ENCODE results near the gene PNCK. TPM values are rescaled to one million over a fixed set of nuclear protein-coding genes. Genes with fewer than 3 reads are reported as not detected.
A peak's percentile ranks its signal among the peaks of the same experiment; 100 is the strongest.

PNCK gene
- total RNA-seq, 1 donor from 2014 or later: 1.00 TPM

- ATAC-seq: no peak
These were observed 16.5 kb downstream of the PNCK start for GRCh38 chrX:153657161-153657560.

- no peak for ATAC-seq
These were observed 20.1 kb downstream of the PNCK start for GRCh38 chrX:153653556-153653955.

GRCh38 chrX:153651540-153652079, 22.0 kb downstream of the PNCK start:
- peak; percentile 40 for ATAC-seq

DNA sequence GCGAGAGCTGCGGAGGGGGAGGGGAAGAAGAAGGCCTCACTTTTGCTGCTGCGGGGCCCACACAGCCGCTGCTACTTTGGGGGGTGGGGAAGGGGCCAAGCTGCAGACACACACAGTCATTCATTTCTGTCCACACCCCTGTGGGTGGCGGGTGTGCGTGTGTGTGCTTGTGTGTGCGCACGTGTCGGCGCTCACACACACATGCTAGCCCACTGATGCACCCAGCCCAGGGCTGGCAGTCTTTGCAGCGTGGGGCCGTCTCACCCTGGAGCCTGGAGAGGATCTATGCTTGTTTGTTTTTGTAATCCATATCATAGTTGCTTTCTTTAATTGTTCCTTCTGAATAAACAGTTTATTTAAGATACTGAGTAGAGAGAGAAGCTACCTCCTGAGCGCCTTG, 22.7 kb downstream of the PNCK start:
- ATAC-seq: no peak

- ATAC-seq: no peak
These were observed 23.5 kb downstream of the PNCK start for GRCh38 chrX:153649915-153650782.

DNA sequence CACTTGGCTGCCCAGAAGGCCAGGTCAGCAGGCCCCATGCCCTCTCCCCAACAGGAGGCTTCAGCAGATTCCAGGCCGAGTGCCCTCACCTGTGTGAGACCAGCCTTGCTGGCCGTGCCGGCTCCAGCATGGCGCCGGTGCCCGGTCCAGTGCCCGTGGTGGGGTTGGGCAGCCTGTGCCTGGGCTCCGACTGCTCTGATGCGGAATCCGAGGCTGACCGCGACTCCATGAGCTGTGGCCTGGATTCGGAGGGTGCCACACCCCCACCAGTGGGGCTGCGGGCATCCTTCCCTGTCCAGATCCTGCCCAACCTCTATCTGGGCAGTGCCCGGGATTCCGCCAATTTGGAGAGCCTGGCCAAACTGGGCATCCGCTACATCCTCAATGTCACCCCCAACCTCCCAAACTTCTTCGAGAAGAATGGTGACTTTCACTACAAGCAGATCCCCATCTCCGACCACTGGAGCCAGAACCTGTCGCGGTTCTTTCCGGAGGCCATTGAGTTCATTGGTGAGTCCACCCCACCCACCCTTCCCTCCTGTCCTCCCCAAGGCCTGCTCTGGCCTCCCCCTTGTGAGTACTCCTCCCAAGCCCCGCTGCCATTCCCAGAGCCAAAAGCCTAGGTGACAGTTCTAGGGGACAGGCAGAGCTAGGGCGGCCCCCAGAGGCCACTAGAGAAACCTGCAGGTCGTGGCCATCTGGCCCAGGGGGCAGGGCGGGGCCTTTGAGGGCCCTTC, 24.3 kb downstream of the PNCK start:
- ATAC-seq: no peak

DNA sequence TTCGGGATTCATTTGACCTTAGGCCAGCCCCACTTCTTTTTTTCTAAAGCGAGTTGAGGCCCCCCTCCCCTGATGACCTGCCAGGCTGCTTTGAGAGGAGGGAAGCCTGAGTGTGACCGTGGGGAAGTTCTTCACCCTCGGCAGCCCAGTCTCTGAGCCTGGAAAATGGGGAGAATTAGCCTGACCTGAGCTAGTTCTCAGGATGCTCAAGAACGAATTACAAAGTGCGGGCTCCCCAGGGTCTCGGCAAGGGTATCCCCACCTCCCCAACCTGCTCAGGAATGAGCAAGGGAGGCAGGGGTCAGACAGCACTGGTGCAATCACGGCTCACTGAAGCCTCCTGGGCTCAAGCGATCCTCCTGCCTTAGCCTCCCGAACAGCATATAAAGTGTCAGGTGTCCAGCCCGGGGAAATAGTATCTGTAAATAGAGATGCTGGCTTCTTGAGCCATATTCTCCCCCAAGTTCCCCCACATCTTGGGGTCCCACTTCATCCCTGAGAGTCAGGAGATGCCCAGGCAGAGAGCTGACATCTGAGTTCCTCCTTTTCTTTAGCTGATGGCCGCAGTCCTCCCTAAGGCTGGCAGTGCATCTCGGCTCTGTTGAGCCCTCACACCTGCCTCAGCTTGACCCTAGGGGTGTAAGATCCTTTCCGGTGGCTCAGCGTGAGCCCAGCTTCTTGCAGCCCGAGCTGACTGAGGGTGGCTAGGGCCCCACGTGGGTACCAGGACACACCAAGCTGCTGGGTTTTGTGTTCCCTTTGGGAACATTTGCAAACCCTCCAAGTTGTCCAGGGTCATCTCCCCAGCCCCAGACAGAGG, 25.0 kb downstream of the PNCK start:
- no peak for ATAC-seq

DNA sequence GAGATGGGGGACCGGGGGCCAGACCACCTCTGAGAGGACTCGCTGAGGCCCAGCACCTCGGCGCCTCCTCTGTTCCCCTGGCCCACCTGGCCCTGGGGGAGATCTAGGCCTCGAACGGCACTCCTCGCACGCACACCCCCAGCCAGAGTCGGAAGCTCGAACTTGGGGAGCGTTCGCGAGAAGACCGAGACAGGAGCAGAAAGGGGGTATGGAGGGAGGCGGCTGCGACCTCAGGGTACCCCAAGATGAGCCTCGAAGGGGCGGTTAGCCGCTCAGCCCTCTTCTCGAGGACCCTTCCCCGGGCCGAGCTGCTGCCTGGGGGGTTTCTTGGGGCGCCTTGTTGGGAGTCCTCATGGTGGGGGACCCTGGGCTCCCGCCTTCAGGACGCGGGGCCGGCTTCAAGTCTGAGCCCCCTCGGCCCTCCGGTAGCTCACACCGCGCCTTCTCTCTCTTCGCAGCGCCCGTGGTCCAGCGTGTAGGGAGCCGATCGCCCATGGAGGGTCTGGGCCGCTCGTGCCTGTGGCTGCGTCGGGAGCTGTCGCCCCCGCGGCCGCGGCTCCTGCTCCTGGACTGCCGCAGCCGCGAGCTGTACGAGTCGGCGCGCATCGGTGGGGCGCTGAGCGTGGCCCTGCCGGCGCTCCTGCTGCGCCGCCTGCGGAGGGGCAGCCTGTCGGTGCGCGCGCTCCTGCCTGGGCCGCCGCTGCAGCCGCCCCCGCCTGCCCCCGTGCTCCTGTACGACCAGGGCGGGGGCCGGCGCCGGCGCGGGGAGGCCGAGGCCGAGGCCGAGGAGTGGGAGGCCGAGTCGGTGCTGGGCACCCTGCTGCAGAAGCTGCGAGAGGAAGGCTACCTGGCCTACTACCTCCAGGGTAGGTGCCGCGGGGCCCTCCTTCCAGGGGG, 25.9 kb downstream of the PNCK start:
- no peak for ATAC-seq

DNA sequence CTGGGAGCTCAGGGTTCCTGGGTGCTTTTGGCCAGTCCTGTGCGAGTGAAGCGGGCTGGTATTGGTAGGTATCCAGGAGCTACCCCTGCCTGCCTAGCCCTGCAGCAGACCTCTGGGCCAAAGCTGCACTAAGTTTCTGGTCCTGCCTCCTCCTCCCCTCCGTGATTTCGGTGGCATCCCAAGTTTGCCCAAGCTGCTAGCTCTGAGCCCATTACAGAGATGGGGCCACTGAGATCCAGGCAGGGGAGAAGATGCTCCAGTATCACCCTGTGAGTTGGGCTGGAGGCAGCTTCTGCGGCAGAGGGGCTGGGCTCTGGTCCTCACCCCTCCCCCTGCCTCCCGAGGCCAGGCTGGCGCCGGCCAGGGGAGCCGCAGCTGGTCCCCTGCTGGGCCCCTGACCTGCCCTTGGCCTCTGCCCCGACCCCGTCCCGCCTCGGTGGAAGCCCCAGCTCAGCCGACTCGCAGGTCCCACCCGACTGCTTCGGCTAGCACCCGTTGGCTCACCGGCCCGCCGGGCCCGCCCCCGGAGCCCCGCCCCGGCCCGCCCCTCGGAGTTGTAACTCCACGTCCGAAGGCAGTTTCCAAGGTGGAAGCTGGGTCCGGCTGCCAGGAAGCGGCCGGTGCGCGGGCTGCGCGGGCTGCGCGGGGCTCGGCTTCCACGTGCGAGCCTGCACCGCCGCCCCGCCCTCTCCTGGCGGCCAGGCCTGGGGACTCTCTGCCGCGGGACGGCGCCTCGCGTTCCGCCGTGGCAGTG, 26.8 kb downstream of the PNCK start, which contains the start of gene DUSP9:
TSS of gene DUSP9 (plus strand) at position 584 of the 754 bp plus-strand sequence. CDS start 751 bp downstream, outside the sequence.
- ATAC-seq: peak; percentile 19

DNA sequence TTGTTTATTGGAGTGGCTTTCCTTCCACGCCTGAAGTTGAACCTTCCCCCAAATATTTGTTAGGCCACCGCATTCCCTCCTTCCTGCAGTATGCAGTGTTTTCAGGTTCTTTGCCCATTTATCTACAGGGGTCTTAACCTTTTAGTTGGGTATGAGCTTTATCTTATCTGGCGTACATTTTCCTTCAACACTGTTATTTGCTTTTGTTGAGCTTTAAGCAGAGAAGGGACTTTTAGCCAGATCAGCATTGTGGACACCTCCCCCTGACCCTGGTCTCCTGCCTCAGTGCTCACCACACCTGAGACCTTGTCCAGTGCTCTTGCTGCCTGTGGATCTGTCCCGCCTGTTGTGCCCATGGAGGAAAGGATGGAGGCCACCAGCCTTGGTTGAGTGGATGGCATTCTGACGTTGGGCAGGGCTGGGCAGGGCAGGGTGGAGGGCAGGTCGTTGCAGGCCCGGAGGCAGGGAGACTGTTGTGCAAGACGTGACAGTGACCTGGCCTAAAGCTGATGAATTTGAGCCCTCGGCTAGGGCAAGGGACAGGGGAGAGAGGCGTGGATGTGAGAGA, 27.6 kb downstream of the PNCK start:
- peak; percentile 68 for ATAC-seq

DNA sequence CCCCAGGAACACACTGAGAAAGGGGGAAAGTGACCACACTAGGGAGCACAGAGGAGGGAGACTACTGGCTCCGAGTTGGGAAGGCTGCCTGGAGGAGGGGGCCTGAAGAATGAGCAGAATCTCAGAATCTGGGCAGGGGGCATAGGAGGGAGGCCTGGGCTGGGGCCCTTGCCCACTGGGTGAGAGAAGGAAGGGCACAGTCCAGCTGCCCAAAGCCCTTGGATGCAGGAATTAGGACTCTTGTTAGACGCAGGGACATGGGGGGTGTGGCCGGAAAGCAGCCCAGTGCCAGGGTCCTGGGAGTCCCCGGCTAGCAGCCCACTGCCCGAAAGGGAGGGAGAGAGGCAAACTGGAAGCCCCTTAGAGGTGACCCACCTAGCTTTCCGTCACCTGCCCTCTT, 28.5 kb downstream of the PNCK start:
- ATAC-seq: no peak

- ATAC-seq: no peak
These were observed 29.1 kb downstream of the PNCK start for GRCh38 chrX:153644356-153645125.

- ATAC-seq: no peak
These were observed 29.9 kb downstream of the PNCK start for GRCh38 chrX:153643431-153644351.

DNA sequence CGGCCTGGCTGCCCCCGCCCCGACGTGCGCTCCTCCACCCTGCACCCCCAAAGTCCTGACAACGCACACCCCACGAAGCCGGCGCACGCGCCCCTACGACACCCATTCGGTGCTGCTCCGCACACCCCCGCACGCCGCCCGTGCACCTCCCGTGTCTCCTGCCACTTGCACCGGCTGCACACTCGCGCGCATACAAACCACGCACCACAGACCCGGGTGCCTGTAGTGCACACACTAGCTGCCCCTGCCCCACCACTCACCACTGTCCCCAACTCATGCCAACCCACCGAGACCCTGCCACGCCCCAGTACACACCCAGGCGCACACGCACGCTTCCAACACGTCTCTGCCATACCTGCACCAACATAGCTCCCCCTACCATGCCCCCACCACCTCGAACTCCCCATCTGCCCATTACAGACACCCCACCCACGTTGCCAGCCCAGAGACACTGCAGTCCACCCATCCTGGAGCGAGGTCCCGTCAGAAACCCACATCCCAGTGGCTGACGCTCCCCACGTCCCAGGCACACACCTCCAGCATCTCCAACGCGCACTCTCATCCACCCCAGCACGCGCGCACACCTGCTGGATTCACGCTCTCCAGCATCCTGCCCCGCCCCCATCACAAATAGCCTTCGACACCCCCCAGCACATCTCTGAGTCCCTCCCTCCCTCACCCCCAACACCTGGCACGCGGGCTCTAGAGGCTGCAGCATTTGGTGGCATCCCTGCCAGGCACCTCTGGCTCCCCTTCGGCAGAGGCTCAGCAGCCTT, 30.8 kb downstream of the PNCK start:
- ATAC-seq: no peak

- no peak for ATAC-seq
These were observed 31.5 kb downstream of the PNCK start for GRCh38 chrX:153642051-153642654.

DNA sequence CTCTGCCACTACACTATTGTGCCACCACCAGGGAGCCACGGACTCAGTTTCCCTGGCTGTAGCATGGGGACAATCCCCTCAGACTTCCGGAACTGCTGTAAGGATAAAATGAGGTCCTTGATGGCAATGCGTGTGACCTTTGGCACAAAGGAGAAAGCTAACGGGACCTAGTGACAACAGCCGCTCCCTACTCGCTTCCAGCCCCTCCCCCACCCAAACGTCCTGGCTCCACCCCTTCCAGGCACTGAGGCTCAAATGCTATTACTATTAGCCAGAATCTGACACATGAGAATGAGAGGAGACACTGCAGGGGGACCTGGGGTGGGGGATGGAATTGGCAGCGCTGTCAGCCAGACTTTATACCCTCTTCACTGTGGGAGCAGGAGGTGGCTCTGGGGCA, 32.0 kb downstream of the PNCK start:
- no peak for ATAC-seq

Data from esophagus mucosa (tissue), 1 donor.